HG03095 (cell line): ENCODE measurements around the gene WDR81.
A peak's percentile ranks its signal among the peaks of the same experiment; 100 is the strongest.
"Not testable (repeated sequence)": the region's sequence is repeated elsewhere in the genome, so short reads cannot be mapped to it uniquely, and the experiment has no call there.

Experiments
- ATAC-seq: cut with Tn5 transposase; IDR thresholded peaks from one replicate; pipeline ENCODE4 v1.9.1; 2021; ENCODE audit warnings: moderate library complexity; ENCODE audit not compliant: unreplicated experiment

The WDR81 gene

DNA sequence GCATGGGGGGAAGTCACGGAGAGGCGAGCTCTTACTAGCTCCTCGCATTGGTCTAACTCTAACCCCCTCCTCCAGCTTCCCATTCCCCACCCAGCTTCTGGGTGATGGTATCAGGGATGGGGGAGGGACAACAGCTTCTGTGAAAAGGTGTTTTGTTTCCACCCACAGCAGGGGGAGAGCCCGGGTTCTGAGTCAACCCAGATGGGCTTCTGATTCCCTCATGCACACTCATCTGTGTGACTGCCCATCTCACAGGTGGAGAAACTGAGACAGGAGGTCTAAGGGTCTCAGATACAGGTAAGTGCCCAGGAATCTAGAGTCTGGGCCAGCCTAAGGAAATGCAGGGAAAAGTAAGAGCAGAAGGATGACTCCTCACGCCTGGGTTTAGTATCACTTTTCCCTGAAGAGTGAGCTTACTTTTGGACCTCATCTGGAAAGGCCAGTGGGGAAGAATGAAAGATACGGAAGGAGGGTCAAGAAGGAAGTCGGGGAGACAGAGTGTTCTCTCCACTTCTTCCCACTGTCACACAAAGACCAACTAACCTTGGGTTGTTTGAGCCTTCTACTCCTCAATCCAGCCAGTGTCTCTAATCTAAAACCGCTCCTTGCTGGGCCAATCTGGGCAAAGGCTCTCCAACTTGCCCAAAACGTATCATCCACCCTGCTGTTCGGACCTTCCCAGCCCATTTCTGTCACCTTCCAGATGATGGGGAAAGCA is 11.2 kb upstream of the WDR81 start:
- ATAC-seq = no peak

DNA sequence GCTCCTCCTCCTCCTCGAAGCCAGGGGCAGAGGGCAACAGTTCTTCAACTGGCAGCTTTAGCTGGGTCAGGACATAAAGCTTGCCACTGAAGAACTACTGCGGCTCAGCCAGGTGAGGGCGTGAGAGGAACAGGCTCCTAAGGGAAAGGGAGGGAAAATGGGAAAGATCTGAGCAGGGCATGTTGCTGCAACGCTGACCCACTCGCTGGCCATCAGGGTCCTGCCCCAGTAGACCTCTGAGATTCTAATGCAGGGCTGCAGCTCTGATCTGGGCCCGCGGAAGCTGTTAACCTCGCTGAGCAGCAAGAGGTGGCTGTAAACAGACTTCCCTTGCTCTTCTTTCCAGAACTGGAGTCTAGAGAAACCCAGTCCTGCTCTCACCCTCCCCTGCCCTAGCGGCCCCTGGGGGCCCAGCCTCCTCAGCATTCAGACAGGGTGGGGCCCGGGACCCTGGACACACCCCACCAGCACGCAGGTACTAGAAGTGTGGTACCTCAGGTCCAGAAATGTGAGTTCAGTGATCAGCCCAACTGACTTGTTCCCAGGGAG is 10.6 kb upstream of the WDR81 start:
- ATAC-seq = no peak

DNA sequence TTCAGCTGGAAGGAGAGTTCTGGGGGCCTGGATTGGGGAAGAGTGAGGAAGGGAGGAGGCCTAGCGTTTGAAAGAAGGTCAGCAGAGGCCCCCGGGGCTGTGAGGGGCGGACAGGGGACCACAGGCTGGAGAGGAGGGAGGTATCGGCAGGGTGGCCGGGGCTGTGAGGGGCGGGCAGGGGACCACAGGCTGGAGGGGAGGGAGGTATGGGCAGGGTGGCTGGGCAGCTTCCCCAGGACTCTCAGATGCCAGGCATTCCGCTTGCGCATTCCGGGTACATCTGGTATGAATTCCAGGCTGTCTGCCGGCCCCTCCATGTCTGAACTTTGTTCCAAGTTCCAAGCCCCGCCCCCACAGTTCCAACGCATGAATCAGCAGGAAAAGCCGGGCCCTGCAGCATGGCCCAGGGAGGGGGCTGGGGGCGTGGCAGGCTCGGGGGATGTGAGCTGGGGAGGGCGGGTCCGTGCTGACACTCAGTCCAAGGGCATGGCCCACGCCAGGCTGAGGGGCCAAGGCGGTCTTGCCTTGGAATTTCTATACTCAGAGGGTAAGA is 10.0 kb upstream of the WDR81 start:
- ATAC-seq = no peak

DNA sequence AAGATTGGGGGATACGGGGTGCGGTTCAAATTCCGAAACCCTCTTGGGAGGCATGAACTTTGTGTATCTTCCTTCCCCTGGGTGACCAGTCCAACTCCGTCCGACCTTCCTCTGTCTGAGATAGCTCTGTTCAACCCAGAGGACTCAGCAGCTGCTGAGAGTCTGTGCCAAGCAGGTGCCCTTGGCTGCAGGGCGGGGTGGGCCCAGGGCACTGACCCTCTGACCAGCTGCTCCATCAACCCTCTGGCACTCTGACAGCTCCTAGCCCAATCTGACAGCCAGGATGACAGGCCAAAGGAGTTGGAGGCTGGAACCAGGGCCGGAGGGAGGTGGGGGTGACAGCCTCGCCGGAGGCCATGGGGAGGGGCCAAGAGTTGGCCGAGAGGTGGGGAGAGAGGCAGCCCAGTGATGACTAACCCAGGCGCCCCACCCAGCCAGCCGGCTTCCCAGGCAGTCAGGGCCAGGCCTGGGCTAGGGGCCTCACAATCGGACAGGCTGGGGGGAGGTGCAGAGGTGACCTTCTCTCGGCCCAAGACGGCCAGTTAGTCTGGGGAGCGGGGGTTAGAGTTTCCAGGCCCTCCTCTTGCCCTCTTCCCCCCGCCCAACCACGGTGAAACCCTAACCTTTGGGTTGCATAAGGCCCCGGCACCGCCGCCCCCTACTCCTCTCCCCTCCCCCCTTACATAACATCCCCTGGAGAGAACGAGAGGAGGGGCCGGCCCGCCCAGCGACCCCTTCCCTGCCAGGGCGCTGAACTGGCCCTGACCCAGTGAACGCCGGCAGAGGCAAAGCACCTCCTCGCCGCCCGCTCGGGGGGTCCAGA is 9.3 kb upstream of the WDR81 start:
- ATAC-seq = no peak

DNA sequence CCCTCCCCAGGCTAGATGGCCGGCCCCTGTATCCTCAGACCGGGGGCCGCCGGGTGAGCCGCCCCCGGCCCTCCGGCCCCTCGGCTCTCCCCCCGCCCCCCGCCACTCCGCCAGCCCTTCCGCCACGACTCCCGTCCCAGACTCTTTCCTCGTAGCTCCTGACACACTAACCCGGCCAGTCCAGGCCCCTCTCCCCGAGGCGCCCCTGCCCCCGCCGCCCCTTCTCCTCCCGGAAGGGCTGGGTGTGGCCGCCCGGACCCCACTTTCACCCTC is 8.8 kb upstream of the WDR81 start:
- no peak for ATAC-seq

DNA sequence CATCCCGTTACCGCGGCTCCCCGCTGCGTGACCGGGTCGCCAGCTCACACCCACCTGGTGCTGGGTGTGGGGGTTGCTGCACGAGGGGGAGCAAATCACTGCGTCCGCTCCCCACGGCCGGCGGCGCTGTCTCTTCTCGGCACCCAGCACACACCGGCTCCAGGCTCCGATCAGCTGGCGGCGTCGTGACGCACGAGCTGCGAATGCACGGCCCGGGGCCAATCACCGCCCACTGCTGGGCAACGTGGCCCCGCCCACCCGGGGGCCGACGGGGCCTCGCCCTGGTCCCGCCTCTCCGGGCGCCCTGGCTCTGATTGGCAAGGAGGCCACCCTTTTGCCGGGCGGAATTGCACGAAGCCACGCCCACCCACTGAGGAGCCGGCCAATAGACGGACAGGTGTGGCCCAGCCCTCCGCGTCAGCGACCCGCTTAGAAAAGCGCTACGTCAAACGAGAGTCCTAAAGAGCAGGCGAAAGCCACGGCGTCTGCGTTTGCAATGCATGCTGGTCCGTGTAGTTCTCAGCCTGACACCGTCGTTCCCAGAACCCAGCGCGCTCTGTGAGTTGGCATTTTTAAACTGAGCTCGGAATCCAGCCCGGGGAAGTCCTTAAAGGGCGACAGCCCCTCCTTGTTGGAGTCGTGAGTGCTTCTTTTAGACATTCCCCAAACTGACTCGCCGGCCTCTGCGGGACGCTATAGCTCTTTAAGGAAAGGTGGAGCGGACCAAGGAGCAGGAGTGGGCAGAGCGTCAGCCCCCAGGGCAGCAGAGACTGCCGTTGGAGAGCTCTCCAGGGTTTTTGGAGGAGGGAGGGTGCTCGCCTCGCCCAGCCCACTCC is 8.2 kb upstream of the WDR81 start:
- ATAC-seq = peak; percentile 67

DNA sequence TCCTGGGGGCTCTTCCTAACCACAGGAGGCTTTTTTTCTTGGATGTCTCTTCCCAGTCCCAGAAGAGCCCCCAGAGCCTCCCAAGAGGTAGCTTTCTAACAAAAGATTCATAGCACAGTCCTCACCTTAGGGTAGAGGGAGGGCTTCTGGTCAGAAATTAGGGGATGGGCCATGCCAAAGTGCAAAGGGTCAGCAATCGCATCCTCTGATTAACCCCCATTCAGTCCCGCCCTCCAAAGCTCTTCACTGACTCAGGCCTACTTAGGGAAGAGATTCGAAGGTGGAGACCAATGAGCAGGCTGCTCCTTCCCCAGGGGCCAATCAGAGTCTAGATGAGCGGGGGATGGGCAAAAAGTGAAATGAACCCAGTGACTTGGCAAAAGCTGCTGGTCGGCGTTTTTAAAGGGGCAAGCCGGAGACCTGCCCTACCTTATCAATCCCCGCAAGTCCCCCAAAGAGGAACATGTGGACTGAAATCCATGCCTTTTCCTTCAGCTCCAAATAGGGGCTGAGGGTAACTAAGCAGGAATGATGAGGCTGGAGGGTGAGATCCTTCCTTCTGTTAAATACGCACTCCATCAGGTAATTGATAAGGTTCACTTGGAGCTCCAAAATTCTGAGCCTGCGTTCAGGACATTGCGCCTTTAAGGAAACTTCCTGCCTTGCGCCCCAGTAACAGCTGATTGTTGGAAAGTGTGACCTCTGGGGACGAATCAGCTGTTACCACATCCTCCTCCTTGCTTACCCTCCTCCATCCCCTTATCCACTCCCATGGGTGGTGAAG is 7.4 kb upstream of the WDR81 start:
- peak; percentile 33 for ATAC-seq

DNA sequence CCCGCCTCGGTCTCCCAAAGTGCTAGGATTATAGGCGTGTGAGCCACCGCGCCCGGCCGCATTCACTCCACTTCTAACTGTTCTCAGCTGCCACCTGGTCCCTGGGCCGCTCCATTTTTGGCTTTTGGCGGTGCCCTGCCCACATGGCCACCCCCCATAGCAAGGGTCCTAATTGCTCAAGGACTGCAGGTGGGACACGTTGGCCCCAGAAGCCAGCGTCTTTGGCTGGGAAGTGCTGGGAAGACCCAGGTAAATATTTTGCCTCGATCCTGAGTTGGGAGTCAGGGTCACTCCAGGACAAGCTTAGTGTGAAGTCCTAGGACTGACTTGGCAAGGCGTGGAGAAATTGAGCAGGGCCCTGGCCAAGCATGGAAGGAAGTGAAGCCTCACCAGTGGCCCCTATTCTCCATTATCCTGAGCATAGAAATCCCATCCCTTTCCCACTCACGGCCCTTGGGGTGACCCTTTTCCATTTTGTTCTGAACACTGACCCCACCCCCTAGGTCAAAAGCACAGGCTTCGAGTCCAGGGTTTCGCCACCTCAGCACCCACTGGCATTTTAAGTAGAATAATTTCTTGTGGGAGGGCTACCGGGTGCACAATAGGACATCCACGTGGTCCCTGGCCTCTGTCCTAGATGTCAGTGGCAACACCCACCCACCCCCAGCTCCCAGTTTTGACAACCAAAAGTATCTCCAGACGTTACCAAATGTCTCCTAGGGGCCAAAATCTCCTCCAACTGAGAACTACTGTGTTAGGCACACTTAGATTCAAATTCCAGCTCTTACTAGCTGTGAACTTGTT is 5.9 kb upstream of the WDR81 start:
- ATAC-seq = no peak

DNA sequence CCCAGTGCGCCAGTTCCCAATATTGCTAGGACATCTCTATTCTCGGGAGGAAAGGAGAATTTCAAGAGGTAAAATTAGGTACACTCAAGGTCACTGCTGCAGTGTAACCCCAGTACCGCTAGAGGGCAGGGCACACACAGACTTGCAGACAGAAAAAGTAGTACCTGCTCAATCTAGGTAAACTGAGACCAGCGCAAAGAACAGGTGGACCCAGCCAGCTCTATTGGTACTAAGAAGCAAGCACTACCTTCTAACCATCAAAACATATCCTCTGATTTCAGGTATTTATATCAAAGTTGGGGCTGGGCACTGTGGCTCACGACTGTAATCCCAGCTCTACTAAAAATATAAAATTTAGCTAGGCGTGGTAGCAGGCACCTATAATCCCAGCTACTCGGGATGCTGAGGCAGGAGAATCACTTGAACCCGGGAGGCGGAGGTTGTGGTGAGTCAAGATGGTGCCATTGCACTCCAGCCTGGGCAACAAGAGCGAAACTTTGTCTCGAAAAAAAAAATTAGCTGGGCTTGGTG is 3.6 kb upstream of the WDR81 start:
- ATAC-seq = no peak

DNA sequence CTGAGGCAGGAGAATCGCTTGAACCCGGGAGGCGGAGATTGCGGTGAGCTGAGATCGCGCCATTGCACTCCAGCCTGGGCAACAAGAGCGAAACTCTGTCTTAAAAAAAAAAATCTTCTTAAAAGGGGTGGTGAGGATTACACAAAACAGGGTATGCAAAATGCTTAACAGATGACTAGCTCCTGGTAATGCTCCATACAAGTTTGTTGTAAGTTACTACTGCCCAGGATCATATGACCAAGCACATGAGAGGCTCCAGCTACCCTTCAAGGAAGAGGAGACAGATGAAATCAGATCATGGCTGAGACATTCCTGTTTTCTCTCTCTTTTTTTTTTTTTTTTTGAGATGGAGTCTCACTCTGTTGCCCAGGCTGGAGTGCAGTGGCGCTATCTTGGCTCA is 2.5 kb upstream of the WDR81 start:
- not testable (repeated sequence) for ATAC-seq

DNA sequence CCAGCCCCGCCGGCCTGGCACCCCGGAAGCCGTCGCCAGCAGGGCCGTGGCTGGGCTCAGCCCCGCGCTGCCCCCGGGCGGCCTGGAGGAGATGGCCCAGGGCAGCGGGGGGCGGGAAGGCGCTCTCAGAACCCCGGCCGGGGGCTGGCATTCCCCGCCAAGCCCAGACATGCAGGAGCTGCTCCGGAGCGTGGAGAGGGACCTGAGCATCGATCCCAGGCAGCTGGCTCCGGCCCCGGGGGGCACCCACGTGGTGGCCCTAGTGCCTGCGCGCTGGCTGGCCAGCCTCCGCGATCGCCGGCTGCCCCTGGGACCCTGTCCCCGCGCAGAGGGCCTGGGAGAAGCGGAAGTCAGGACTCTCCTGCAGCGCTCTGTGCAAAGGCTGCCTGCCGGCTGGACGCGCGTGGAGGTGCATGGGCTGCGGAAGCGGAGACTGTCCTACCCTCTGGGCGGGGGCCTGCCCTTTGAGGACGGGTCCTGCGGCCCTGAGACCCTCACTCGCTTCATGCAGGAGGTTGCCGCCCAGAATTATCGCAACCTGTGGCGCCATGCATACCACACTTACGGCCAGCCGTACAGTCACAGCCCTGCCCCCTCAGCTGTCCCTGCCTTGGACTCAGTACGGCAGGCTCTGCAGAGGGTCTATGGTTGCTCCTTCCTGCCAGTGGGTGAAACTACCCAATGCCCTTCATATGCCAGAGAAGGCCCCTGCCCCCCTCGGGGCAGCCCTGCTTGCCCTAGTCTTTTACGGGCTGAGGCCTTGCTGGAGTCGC is 551 bp downstream of the WDR81 start:
- ATAC-seq = peak; percentile 21

DNA sequence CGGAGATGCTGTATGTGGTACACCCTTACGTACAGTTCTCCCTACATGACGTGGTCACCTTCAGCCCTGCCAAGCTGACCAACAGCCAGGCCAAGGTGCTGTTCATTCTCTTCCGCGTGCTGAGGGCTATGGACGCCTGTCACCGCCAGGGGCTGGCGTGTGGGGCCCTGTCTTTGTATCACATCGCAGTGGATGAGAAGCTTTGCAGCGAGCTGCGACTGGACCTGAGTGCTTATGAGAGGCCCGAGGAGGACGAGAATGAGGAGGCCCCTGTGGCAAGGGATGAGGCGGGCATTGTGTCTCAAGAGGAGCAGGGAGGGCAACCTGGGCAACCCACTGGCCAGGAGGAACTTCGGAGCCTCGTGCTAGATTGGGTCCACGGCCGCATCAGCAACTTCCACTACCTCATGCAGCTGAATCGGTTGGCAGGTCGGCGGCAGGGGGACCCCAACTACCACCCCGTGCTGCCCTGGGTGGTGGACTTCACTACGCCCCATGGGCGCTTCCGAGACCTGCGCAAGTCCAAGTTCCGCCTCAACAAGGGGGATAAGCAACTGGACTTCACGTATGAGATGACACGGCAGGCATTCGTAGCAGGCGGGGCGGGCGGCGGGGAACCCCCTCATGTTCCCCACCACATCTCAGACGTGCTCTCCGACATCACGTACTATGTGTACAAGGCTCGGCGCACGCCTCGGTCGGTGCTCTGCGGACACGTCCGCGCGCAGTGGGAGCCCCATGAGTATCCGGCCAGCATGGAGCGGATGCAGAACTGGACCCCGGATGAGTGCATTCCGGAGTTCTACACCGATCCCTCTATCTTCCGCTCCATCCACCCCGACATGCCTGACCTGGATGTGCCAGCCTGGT is 1.4 kb downstream of the WDR81 start:
- ATAC-seq = no peak

DNA sequence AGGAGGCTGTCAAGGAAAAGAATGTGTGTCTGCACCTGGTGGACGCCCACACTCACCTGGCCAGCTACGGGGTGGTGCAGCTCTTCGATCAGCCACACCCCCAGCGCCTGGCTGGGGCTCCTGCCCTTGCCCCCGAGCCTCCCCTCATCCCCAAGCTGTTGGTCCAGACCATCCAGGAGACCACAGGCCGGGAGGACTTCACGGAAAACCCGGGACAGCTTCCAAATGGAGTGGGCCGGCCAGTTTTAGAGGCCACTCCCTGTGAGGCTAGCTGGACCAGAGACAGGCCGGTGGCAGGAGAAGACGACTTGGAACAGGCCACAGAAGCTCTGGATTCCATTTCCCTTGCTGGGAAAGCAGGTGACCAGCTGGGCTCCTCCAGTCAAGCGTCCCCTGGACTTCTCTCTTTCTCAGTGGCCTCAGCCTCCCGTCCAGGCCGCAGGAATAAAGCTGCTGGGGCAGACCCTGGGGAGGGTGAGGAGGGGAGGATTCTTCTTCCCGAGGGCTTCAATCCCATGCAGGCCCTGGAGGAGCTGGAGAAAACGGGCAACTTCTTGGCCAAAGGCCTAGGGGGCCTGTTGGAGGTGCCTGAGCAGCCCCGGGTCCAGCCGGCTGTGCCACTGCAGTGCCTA is 2.2 kb downstream of the WDR81 start:
- no peak for ATAC-seq

DNA sequence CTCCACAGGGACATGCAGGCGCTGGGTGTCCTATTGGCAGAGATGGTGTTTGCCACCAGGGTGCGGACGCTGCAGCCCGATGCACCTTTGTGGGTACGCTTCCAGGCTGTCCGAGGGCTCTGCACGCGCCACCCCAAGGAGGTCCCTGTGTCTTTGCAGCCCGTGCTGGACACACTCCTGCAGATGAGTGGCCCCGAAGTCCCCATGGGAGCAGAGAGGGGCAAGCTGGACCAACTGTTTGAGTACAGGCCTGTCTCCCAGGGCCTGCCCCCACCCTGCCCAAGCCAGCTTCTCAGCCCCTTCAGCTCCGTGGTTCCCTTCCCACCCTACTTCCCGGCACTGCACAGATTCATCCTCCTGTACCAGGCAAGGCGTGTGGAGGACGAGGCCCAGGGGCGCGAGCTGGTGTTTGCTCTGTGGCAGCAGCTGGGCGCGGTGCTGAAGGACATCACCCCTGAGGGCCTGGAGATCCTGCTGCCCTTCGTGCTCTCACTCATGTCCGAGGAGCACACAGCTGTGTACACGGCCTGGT is 2.8 kb downstream of the WDR81 start:
- ATAC-seq = no peak

DNA sequence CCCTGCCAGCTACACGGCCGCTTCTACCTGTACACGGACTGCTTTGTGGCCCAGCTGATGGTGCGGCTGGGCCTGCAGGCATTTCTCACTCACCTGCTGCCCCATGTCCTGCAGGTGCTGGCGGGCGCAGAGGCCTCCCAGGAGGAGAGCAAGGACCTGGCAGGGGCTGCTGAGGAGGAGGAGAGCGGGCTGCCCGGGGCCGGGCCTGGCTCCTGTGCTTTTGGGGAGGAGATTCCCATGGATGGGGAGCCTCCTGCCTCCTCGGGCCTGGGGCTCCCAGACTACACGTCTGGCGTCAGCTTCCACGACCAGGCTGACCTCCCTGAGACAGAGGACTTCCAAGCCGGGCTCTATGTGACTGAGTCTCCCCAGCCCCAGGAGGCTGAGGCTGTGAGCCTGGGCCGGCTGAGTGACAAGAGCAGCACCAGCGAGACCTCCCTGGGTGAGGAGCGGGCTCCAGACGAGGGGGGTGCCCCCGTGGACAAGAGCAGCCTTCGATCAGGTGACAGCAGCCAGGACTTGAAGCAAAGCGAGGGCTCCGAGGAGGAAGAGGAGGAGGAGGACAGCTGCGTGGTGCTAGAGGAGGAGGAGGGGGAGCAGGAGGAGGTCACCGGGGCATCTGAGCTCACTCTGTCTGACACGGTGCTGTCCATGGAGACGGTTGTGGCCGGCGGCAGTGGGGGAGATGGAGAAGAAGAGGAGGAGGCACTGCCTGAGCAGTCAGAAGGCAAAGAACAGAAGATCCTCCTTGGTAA is 3.5 kb downstream of the WDR81 start:
- no peak for ATAC-seq

DNA sequence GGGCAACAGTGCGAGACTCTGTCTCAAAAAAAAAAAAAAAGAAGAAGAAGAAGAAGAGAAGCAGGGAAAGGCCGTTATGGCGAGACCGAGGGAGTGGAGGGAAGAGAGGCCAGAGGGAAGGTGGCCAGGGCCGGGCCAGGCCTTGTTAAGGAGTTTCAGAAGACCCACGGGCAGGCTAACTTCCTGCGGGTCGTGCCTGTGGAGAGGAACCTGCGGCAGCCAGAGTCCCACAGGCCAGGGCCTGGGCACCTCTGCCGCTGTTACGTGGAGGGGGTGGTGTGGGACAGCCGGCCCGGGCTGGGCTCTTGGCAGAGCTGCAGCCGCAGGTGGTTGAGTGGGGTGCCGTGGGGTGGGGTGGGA is 5.4 kb downstream of the WDR81 start:
- ATAC-seq = no peak
